Osteoblast (primary cell): ENCODE measurements around the gene RANBP3. TPM values are rescaled to one million over a fixed set of nuclear protein-coding genes. Genes with fewer than 3 reads are reported as not detected.

ENCODE experiments used
- DNase-seq: peaks from one replicate; pipeline ENCODE4 v3.0.0; 2011; ENCODE audit warnings: low spot score, mixed read lengths; ENCODE audit not compliant: insufficient read length; ENCODE audit errors: missing footprints
- H2AFZ ChIP-seq: 2 replicates; pipeline ENCODE4 v1.6.0; 2011; ENCODE audit warnings: mild to moderate bottlenecking, low read length
- H3K27ac ChIP-seq: 2 replicates; pipeline ENCODE4 v1.5.1; 2011; ENCODE audit warnings: mild to moderate bottlenecking, low read depth, low read length, moderate library complexity
- H3K27me3 ChIP-seq: 2 replicates; pipeline ENCODE4 v1.6.0; 2012; ENCODE audit warnings: mild to moderate bottlenecking, control low read depth, inconsistent platforms, low read length, moderate library complexity; ENCODE audit not compliant: insufficient read depth
- H3K36me3 ChIP-seq: 2 replicates; pipeline ENCODE4 v1.5.1; 2011; ENCODE audit warnings: mild to moderate bottlenecking, low read length, control low read depth, moderate library complexity; ENCODE audit not compliant: insufficient read depth
- H3K4me1 ChIP-seq: 2 replicates; pipeline ENCODE4 v1.5.1; 2011; ENCODE audit warnings: mild to moderate bottlenecking, low read length, control low read depth, moderate library complexity; ENCODE audit not compliant: insufficient read depth
- H3K4me2 ChIP-seq: 2 replicates; pipeline ENCODE4 v1.6.0; 2011; ENCODE audit warnings: mild to moderate bottlenecking, low read length; ENCODE audit not compliant: insufficient read depth
- H3K4me3 ChIP-seq: fragments of 200-600 bp; sonication (generic); 3 replicates; pipeline ENCODE4 v1.5.1; 2012; ENCODE audit warnings: mild to moderate bottlenecking, low read length, inconsistent platforms; ENCODE audit not compliant: insufficient read depth
- H3K79me2 ChIP-seq: 2 replicates; pipeline ENCODE4 v1.6.0; 2012; ENCODE audit warnings: mild to moderate bottlenecking, low read length, control low read depth, inconsistent platforms; ENCODE audit not compliant: insufficient read depth
- H3K9me3 ChIP-seq: 2 replicates; pipeline ENCODE4 v1.5.1; 2011; ENCODE audit warnings: low read depth, low read length, control low read depth
- H4K20me1 ChIP-seq: 2 replicates; pipeline ENCODE4 v1.6.0; 2012; ENCODE audit warnings: mild to moderate bottlenecking, low read length, control low read depth; ENCODE audit not compliant: insufficient read depth
- total RNA-seq: library from RNA; depleted of rRNA; stranded (reverse); fragments of >200 nt; gene quantifications from 2 replicates; pipeline ENCODE4 v1.2.3, GENCODE V29; 2012
- TF ChIP-seq, protein P1 (sequence below): IDR thresholded peaks from 2 replicates; pipeline ENCODE4 v1.5.1; 2011; ENCODE audit warnings: mild to moderate bottlenecking, low read depth, low read length, moderate library complexity; ENCODE audit errors: extremely low read depth

RANBP3 gene
- total RNA-seq, 1 donor, result 40.5 TPM

DNA sequence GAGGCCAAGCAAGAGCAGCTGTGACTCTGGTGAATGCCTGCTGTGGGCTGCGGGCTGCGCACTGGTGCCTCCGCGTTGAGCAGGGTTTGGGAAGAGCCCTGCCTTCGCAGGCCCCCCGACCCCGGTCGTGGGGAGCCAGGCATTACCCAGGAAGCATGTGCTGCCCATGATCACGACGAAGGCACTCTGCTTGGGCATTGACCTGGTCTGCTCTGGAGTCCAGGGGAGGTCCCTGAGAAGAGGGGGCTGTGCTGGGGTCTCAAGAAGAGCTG is 19.2 kb downstream of the RANBP3 start:
- TF ChIP-seq, protein P1, sequence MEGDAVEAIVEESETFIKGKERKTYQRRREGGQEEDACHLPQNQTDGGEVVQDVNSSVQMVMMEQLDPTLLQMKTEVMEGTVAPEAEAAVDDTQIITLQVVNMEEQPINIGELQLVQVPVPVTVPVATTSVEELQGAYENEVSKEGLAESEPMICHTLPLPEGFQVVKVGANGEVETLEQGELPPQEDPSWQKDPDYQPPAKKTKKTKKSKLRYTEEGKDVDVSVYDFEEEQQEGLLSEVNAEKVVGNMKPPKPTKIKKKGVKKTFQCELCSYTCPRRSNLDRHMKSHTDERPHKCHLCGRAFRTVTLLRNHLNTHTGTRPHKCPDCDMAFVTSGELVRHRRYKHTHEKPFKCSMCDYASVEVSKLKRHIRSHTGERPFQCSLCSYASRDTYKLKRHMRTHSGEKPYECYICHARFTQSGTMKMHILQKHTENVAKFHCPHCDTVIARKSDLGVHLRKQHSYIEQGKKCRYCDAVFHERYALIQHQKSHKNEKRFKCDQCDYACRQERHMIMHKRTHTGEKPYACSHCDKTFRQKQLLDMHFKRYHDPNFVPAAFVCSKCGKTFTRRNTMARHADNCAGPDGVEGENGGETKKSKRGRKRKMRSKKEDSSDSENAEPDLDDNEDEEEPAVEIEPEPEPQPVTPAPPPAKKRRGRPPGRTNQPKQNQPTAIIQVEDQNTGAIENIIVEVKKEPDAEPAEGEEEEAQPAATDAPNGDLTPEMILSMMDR, result no peak
- H3K4me2 ChIP-seq, result no peak overlapping the region
- H3K27ac ChIP-seq, result no peak overlapping the region
- H3K36me3 ChIP-seq, result peaks cover 5% of the 10 kb centered on the region
- H3K9me3 ChIP-seq, result no peaks in the 10 kb centered on the region
- no peaks in the 10 kb centered on the region for H3K27me3 ChIP-seq
- H2AFZ ChIP-seq, result no peak overlapping the region
- H3K79me2 ChIP-seq, result peaks cover 86% of the 10 kb centered on the region
- peaks cover 83% of the 10 kb centered on the region for H4K20me1 ChIP-seq
- H3K4me1 ChIP-seq, result peaks cover 33% of the 10 kb centered on the region
- no peak overlapping the region for H3K4me3 ChIP-seq
- peak; percentile 47 for DNase-seq

DNA sequence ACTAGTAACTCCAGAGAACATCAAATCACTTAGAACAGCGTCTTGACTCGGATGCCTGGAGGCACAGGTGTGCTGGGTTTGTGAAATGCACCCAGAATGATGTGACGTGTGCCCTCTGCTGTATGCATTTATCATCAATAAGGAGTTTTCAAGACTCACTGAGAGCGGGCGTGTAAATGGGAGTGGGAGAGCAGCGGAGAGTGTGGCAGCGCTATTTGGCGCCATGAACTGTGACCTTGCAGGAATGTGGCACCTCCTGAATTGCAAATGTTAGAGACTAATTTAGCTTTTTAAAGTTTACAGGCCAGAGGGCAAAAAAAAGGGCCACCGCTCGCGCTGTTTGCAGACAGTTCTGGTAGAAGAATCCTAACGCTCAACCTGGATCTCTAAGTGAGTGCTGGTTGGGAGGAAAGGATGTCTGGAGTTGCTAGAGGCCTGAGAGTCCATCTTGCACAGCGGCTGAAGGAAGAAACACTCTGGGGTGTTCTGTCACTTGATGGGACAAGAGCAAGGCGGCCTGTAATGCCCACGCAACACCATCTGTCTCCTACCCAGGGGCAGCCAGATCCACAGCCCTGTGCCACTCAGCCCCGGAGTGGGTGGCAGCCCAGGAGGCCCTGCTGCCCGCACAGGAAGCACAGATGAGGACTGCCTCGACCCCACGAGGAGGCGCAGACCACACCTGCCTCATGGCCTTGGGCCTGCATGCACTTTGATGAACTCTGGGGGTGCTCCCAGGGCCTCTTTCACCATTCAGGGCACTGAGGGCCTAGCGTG is 19.7 kb downstream of the RANBP3 start:
- peaks cover 38% of the 10 kb centered on the region for H3K4me1 ChIP-seq
- H3K4me2 ChIP-seq, result no peak overlapping the region
- H2AFZ ChIP-seq, result no peak overlapping the region
- H3K36me3 ChIP-seq, result peaks cover 5% of the 10 kb centered on the region
- H3K79me2 ChIP-seq, result peaks cover 82% of the 10 kb centered on the region
- TF ChIP-seq, protein P1, result no peak
- peak; percentile 76 for DNase-seq
- no peak overlapping the region for H3K27ac ChIP-seq
- no peak overlapping the region for H3K4me3 ChIP-seq
- H4K20me1 ChIP-seq, result peaks cover 78% of the 10 kb centered on the region
- H3K9me3 ChIP-seq, result no peaks in the 10 kb centered on the region
- no peaks in the 10 kb centered on the region for H3K27me3 ChIP-seq

DNA sequence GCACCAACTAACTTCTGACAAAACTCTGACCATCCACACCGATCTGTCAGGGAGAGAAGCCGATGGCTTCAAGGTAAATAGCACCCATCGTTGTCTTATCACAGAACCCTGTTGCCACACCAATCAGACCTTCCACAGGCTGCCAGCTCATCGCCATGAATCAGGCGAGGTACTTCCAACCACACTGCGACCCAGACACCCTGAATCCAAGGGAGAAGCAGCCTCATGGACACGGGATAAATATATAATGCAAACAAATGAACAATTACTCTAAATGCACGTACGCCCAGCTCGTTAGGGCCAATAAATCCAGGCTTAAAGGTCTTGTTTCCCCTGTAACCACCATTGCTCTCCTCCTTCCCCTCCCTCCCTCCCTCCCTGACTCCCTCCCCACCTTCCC is 20.8 kb downstream of the RANBP3 start:
- Histone ChIP-seq H3K27me3 (no peaks in the 10 kb centered on the region), H3K36me3 (peaks cover 5% of the 10 kb centered on the region), H3K4me2 (no peak overlapping the region), H3K27ac (no peak overlapping the region), H3K4me3 (no peak overlapping the region), H3K4me1 (peaks cover 41% of the 10 kb centered on the region), H2AFZ (no peak overlapping the region), H3K79me2 (peaks cover 82% of the 10 kb centered on the region), H4K20me1 (peaks cover 73% of the 10 kb centered on the region), H3K9me3 (no peaks in the 10 kb centered on the region)
- TF ChIP-seq, protein P1, result no peak
- peak; percentile 82 for DNase-seq

DNA sequence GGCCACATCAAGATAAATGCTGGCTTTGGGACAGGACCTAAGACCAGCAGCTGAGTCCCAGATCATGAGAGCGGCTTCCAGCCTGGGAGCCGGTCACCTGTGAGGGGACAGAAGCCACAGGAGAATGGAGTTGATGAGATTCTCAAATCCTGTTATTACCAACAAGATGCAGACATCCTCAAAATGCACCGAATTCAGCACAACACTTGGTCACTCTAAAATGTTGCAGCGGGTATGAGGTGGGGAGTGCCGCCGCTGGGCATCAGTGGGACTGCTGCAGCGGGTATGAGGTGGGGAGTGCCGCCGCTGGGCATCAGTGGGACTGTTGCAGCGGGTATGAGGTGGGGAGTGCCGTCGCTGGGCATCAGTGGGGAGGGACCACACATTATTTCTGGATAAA is 21.2 kb downstream of the RANBP3 start:
- no peak overlapping the region for H3K27ac ChIP-seq
- peaks cover 82% of the 10 kb centered on the region for H3K79me2 ChIP-seq
- H3K36me3 ChIP-seq, result peaks cover 5% of the 10 kb centered on the region
- H3K27me3 ChIP-seq, result no peaks in the 10 kb centered on the region
- no peak overlapping the region for H3K4me2 ChIP-seq
- H4K20me1 ChIP-seq, result peaks cover 71% of the 10 kb centered on the region
- peaks cover 37% of the 10 kb centered on the region for H3K4me1 ChIP-seq
- H3K9me3 ChIP-seq, result no peaks in the 10 kb centered on the region
- no peak overlapping the region for H2AFZ ChIP-seq
- no peak overlapping the region for H3K4me3 ChIP-seq
- TF ChIP-seq, protein P1, result no peak
- DNase-seq, result peak; percentile 61
